HUES48 (cell line): ENCODE measurements around the gene MAEA.

Experiments used
- H3K27ac ChIP-seq: one replicate; pipeline ENCODE4 v1.7.0; 2013; ENCODE audit warnings: low read depth, low read length, inconsistent platforms
- H3K27me3 ChIP-seq: 2 replicates; pipeline ENCODE4 v1.6.1; 2013; ENCODE audit warnings: mild to moderate bottlenecking, low read length; ENCODE audit not compliant: control insufficient read depth, insufficient read depth
- H3K36me3 ChIP-seq: 2 replicates; pipeline ENCODE4 v1.6.1; 2013; ENCODE audit warnings: low read length; ENCODE audit not compliant: control insufficient read depth, insufficient read depth
- H3K4me1 ChIP-seq: 2 replicates; pipeline ENCODE4 v1.6.1; 2013; ENCODE audit warnings: mild to moderate bottlenecking, low read length; ENCODE audit not compliant: control insufficient read depth, insufficient read depth
- H3K4me3 ChIP-seq: 2 replicates; pipeline ENCODE4 v1.5.1; 2013; ENCODE audit warnings: mild to moderate bottlenecking, low read depth, low read length
- H3K9ac ChIP-seq: 2 replicates; pipeline ENCODE4 v1.6.1; 2013; ENCODE audit warnings: mild to moderate bottlenecking, low read depth, low read length, moderate library complexity
- H3K9me3 ChIP-seq: 2 replicates; pipeline ENCODE4 v1.6.1; 2013; ENCODE audit warnings: low read length; ENCODE audit not compliant: control insufficient read depth, insufficient read depth

MAEA gene

DNA sequence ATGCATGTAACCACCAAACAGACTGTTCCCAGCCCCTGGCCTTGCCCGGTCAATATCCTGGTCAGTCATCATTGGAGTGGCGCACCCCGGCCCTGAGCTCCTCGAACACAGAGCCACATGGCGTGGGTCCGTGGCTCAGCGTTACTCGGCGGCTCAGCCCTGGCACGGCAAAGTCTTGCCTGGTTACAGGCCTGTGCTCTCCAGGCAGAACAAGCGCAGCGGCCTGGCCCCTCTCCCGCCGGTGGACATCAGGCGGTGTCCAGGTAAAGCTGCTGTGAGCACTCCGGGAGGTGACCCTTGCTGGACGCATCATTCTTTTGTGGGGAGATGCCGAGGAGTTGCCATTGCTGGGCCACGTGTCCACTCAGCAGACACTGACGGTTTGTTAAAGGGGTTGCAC lies 51.2 kb downstream of the MAEA start:
- Histone ChIP-seq H3K27ac (no peak overlapping the region), H3K36me3 (peaks cover 56% of the 10 kb centered on the region), H3K4me1 (no peaks in the 10 kb centered on the region), H3K27me3 (no peaks in the 10 kb centered on the region), H3K9ac (no peak overlapping the region), H3K9me3 (no peaks in the 10 kb centered on the region), H3K4me3 (no peak overlapping the region)

DNA sequence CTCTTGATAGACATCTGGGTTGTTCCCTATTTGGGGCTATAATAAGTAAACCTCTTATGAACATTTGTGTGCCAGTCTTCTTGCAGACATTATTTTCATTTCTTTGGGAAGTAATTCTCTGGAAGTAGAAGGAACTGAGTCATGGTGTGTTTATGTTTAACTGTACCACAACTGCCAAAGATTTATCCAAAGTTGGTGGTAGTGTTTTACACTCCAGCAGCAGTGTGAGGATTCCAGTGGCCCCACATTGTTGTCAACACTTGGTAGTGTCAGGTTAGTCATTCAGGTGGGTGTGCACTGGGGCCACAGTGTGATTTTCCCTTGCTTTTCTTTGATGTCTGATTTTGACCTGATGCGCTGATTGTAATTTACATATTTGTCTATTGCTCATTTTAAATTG lies 52.3 kb downstream of the MAEA start:
- no peak overlapping the region for H3K9ac ChIP-seq
- no peaks in the 10 kb centered on the region for H3K27me3 ChIP-seq
- H3K4me1 ChIP-seq, result no peaks in the 10 kb centered on the region
- no peak overlapping the region for H3K27ac ChIP-seq
- no peaks in the 10 kb centered on the region for H3K9me3 ChIP-seq
- peaks cover 45% of the 10 kb centered on the region for H3K36me3 ChIP-seq
- H3K4me3 ChIP-seq, result no peak overlapping the region

- Histone ChIP-seq H3K9ac (no peak overlapping the region), H3K36me3 (peaks cover 20% of the 10 kb centered on the region), H3K4me3 (no peak overlapping the region), H3K27ac (no peak overlapping the region), H3K4me1 (0 out of 2 replicates have a peak, but pooled peaks cover 5% of the 10 kb centered on the region), H3K9me3 (no peaks in the 10 kb centered on the region), H3K27me3 (no peaks in the 10 kb centered on the region)
Measured at GRCh38 chr4:1344696-1345095, 55.0 kb downstream of the MAEA start.

- Histone ChIP-seq H3K36me3 (peaks cover 16% of the 10 kb centered on the region), H3K4me1 (0 out of 2 replicates have a peak, but pooled peaks cover 5% of the 10 kb centered on the region), H3K9ac (peak overlapping the region; percentile 55; the same call in 1 of the 2 replicates), H3K9me3 (no peaks in the 10 kb centered on the region), H3K27me3 (no peaks in the 10 kb centered on the region), H3K27ac (peak overlapping the region; percentile 85), H3K4me3 (peak overlapping the region; percentile 82)
Measured at GRCh38 chr4:1345903-1346780, 56.5 kb downstream of the MAEA start.

DNA sequence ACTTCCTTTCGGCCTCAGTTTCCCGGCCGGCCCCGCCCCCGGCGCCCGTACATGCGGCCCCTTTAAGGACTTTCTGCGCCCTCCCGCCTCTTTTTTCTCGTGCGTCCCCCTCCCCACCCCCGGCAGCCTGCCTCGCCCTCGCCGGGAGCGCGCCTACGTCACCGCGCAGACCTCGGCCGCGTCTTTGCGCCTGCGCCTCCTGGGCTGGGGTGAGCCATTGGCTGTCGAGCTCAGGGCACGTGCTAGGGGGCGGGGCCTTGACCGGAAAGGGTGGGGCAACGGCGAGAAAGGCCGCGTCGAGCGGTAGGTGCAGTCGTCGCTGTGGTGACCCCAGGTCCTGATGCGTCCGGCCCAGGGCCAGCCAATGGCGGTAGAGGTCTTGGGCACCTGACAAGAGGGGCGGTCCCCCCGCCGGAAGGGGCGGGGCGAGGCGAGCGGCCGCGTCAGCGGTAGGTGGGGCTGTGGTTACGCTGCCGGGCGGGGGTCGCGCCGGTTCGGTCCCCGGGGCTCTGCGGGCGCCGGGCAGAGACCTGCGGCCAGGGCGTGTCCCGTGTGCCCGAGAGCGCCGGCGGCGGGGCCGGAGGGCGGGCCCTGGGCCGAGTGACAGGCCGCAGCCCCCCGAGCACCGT lies 57.2 kb downstream of the MAEA start, which contains the start of gene UVSSA:
TSS of gene UVSSA (plus strand) at position 428 of the 629 bp plus-strand sequence. CDS start 884 bp downstream, outside the sequence.
- Histone ChIP-seq H3K27ac (peak within 1 kb of the TSS; percentile 90), H3K4me3 (peak within 1 kb of the TSS; percentile 82), H3K4me1 (0 out of 2 replicates have a peak, but pooled peaks cover 5% of the 10 kb centered on the region), H3K9ac (peak within 1 kb of the TSS; percentile 65), H3K36me3 (peaks cover 12% of the 10 kb centered on the region), H3K9me3 (no peaks in the 10 kb centered on the region), H3K27me3 (no peaks in the 10 kb centered on the region)

GRCh38 chr4:1347410-1347864 lies 57.7 kb downstream of the MAEA start:
- Histone ChIP-seq H3K27me3 (no peaks in the 10 kb centered on the region), H3K4me1 (0 out of 2 replicates have a peak, but pooled peaks cover 5% of the 10 kb centered on the region), H3K4me3 (peak overlapping the region; percentile 72), H3K9ac (peak overlapping the region; percentile 65), H3K36me3 (peaks cover 17% of the 10 kb centered on the region), H3K27ac (peak overlapping the region; percentile 90), H3K9me3 (no peaks in the 10 kb centered on the region)

GRCh38 chr4:1348014-1348513 lies 58.4 kb downstream of the MAEA start:
- H3K4me3 ChIP-seq, result peak overlapping the region; percentile 72
- H3K27me3 ChIP-seq, result no peaks in the 10 kb centered on the region
- H3K4me1 ChIP-seq, result 0 out of 2 replicates have a peak, but pooled peaks cover 5% of the 10 kb centered on the region
- peak overlapping the region; percentile 90 for H3K27ac ChIP-seq
- H3K9ac ChIP-seq, result peak overlapping the region; percentile 65; the same call in 1 of the 2 replicates
- H3K9me3 ChIP-seq, result no peaks in the 10 kb centered on the region
- peaks cover 23% of the 10 kb centered on the region for H3K36me3 ChIP-seq

DNA sequence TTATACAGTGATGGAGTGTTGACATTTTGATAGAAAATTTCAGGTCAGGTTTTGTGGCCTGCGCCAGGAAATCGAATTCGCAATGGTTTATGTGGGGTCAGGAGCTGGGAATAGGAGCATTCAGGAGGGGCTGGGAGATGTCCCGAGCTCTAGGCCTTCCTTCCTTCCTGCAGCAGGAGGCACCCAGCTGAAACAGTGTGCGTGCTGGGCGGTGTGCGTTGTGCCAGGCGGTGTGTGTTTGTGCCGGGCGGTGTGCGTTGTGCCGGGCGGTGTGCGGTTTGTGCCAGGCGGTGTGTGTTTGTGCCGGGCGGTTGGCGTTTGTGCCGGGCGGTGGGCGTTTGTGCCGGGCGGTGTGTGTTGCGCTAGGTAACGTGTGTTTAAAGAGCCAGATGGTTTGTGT lies 59.1 kb downstream of the MAEA start:
- Histone ChIP-seq H3K27ac (no peak overlapping the region), H3K36me3 (peaks cover 29% of the 10 kb centered on the region), H3K9me3 (no peaks in the 10 kb centered on the region), H3K4me1 (0 out of 2 replicates have a peak, but pooled peaks cover 5% of the 10 kb centered on the region), H3K4me3 (no peak overlapping the region), H3K27me3 (no peaks in the 10 kb centered on the region), H3K9ac (no peak overlapping the region)

- H3K4me3 ChIP-seq, result no peak overlapping the region
- H3K4me1 ChIP-seq, result 0 out of 2 replicates have a peak, but pooled peaks cover 5% of the 10 kb centered on the region
- H3K27me3 ChIP-seq, result no peaks in the 10 kb centered on the region
- H3K36me3 ChIP-seq, result peaks cover 29% of the 10 kb centered on the region
- no peaks in the 10 kb centered on the region for H3K9me3 ChIP-seq
- no peak overlapping the region for H3K27ac ChIP-seq
- H3K9ac ChIP-seq, result no peak overlapping the region
Measured at GRCh38 chr4:1349359-1350168, 59.9 kb downstream of the MAEA start.

- H3K36me3 ChIP-seq, result peaks cover 31% of the 10 kb centered on the region
- H3K27me3 ChIP-seq, result no peaks in the 10 kb centered on the region
- 0 out of 2 replicates have a peak, but pooled peaks cover 5% of the 10 kb centered on the region for H3K4me1 ChIP-seq
- H3K9ac ChIP-seq, result no peak overlapping the region
- no peaks in the 10 kb centered on the region for H3K9me3 ChIP-seq
- no peak overlapping the region for H3K4me3 ChIP-seq
- H3K27ac ChIP-seq, result no peak overlapping the region
Measured at GRCh38 chr4:1350169-1350520, 60.5 kb downstream of the MAEA start.
